Loucy (cell line): Measurements from ENCODE around the gene CBX3.
"Not testable (repeated sequence)": the region's sequence is repeated elsewhere in the genome, so short reads cannot be mapped to it uniquely, and the experiment has no call there.

Source experiments
- H2AFZ ChIP-seq: fragments of 200-600 bp; sonication (generic); 2 replicates; pipeline ENCODE4 v1.6.0; 2016; ENCODE audit warnings: antibody characterized with exemption, mild to moderate bottlenecking, low read length, moderate library complexity
- H3F3A ChIP-seq: fragments of 200-600 bp; 2 replicates; pipeline ENCODE4 v1.6.0; 2016; ENCODE audit warnings: antibody characterized with exemption, low read depth, mild to moderate bottlenecking
- H3K27me3 ChIP-seq: fragments of 200-600 bp; sonication (generic); 2 replicates; pipeline ENCODE4 v1.6.1; 2014; ENCODE audit warnings: low read length, mild to moderate bottlenecking; ENCODE audit not compliant: insufficient read depth, poor library complexity, severe bottlenecking
- H3K36me3 ChIP-seq: fragments of 200-600 bp; sonication (generic); 2 replicates; pipeline ENCODE4 v1.6.1; 2016; ENCODE audit warnings: low read length; ENCODE audit not compliant: insufficient read depth
- H3K4me1 ChIP-seq: fragments of 200-600 bp; sonication (generic); 2 replicates; pipeline ENCODE4 v1.5.1; 2014; ENCODE audit warnings: low read length, mild to moderate bottlenecking; ENCODE audit not compliant: insufficient read depth, poor library complexity, severe bottlenecking
- H3K4me2 ChIP-seq: fragments of 200-600 bp; sonication (generic); 2 replicates; pipeline ENCODE4 v1.6.0; 2014; ENCODE audit warnings: antibody characterized with exemption, low read length, low read depth, mild to moderate bottlenecking; ENCODE audit not compliant: poor library complexity, severe bottlenecking
- H3K4me3 ChIP-seq: fragments of 200-600 bp; sonication (generic); 2 replicates; pipeline ENCODE4 v1.5.1; 2014; ENCODE audit warnings: low read length, mild to moderate bottlenecking, mixed read lengths; ENCODE audit not compliant: poor library complexity, severe bottlenecking
- H3K79me2 ChIP-seq: fragments of 200-600 bp; sonication (generic); 2 replicates; pipeline ENCODE4 v1.6.1; 2014; ENCODE audit warnings: low read length; ENCODE audit not compliant: insufficient read depth
- H3K9ac ChIP-seq: fragments of 200-600 bp; sonication (generic); 2 replicates; pipeline ENCODE4 v1.6.0; 2014; ENCODE audit warnings: mild to moderate bottlenecking, low read depth, low read length, moderate library complexity; ENCODE audit not compliant: poor library complexity, severe bottlenecking
- H3K9me2 ChIP-seq: fragments of 200-600 bp; sonication (generic); replicated peaks from 2 replicates; pipeline ENCODE4 v1.6.1; 2016; ENCODE audit warnings: low read depth, low read length, mixed read lengths
- H3K9me3 ChIP-seq: fragments of 200-600 bp; sonication (generic); 2 replicates; pipeline ENCODE4 v1.6.1; 2014; ENCODE audit warnings: mild to moderate bottlenecking, antibody characterized with exemption, low read length, low read depth; ENCODE audit not compliant: insufficient read depth
- H4K20me1 ChIP-seq: fragments of 200-600 bp; sonication (generic); 2 replicates; pipeline ENCODE4 v1.6.0; 2014; ENCODE audit warnings: antibody characterized with exemption, low read length, mild to moderate bottlenecking; ENCODE audit not compliant: insufficient read depth, poor library complexity, severe bottlenecking
- CTCF ChIP-seq: fragments of 200-600 bp; sonication (generic); conservative IDR thresholded peaks from 2 replicates; pipeline ENCODE4 v1.5.1; 2014; ENCODE audit warnings: mild to moderate bottlenecking, antibody characterized with exemption, low read length
- EZH2phosphoT487 ChIP-seq: fragments of 200-600 bp; IDR thresholded peaks from 2 replicates; pipeline ENCODE4 v1.6.1; 2018; ENCODE audit warnings: antibody characterized with exemption, mild to moderate bottlenecking, moderate library complexity, borderline replicate concordance

CBX3 gene

GRCh38 chr7:26183545-26184280 lies 17.8 kb upstream of the CBX3 start:
- H3K9ac ChIP-seq: no peak overlapping the region
- H3K27me3 ChIP-seq: no peaks in the 10 kb centered on the region
- H3K79me2 ChIP-seq: 0 out of 2 replicates have a peak, but pooled peaks cover 3% of the 10 kb centered on the region
- no peak overlapping the region for H3K4me3 ChIP-seq
- peaks cover 4% of the 10 kb centered on the region; the same call in 1 of the 2 replicates for H3K36me3 ChIP-seq
- H3K4me2 ChIP-seq: no peak overlapping the region
- H4K20me1 ChIP-seq: peaks cover 35% of the 10 kb centered on the region
- no peaks in the 10 kb centered on the region for H3K9me3 ChIP-seq
- no peak for TF ChIP-seq CTCF
- TF ChIP-seq EZH2phosphoT487: no peak
- peaks cover 19% of the 10 kb centered on the region for H3F3A ChIP-seq
- no peak overlapping the region for H2AFZ ChIP-seq
- no peaks in the 10 kb centered on the region for H3K4me1 ChIP-seq
- no peaks in the 10 kb centered on the region for H3K9me2 ChIP-seq

GRCh38 chr7:26184281-26185101 lies 17.1 kb upstream of the CBX3 start:
- H3K9me3 ChIP-seq, H3K4me2 ChIP-seq, H3K9me2 ChIP-seq, H3K4me1 ChIP-seq, H3K27me3 ChIP-seq, H3K9ac ChIP-seq, H3K4me3 ChIP-seq, H2AFZ ChIP-seq: not testable (repeated sequence)
- Histone ChIP-seq H3K79me2 (peaks cover 10% of the 10 kb centered on the region), H4K20me1 (peaks cover 43% of the 10 kb centered on the region), H3K36me3 (peaks cover 12% of the 10 kb centered on the region), H3F3A (peaks cover 23% of the 10 kb centered on the region)

DNA sequence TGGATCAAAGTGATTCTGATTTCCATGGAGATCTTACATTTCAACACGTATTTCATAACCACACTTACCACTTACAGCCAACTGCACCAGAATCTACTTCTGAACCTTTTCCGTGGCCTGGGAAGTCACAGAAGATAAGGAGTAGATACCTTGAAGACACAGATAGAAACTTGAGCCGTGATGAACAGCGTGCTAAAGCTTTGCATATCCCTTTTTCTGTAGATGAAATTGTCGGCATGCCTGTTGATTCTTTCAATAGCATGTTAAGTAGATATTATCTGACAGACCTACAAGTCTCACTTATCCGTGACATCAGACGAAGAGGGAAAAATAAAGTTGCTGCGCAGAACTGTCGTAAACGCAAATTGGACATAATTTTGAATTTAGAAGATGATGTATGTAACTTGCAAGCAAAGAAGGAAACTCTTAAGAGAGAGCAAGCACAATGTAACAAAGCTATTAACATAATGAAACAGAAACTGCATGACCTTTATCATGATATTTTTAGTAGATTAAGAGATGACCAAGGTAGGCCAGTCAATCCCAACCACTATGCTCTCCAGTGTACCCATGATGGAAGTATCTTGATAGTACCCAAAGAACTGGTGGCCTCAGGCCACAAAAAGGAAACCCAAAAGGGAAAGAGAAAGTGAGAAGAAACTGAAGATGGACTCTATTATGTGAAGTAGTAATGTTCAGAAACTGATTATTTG lies 16.3 kb upstream of the CBX3 start:
- H3K9ac ChIP-seq: no peak overlapping the region
- peaks cover 20% of the 10 kb centered on the region for H3K36me3 ChIP-seq
- no peak overlapping the region for H3K4me2 ChIP-seq
- TF ChIP-seq CTCF (no peak), EZH2phosphoT487 (no peak)
- H3K9me3 ChIP-seq: no peaks in the 10 kb centered on the region
- H3K27me3 ChIP-seq: no peaks in the 10 kb centered on the region
- H3K9me2 ChIP-seq: no peaks in the 10 kb centered on the region
- H3K4me1 ChIP-seq: no peaks in the 10 kb centered on the region
- peaks cover 17% of the 10 kb centered on the region for H3K79me2 ChIP-seq
- peaks cover 23% of the 10 kb centered on the region for H3F3A ChIP-seq
- peaks cover 51% of the 10 kb centered on the region for H4K20me1 ChIP-seq
- no peak overlapping the region for H2AFZ ChIP-seq
- H3K4me3 ChIP-seq: no peak overlapping the region
